Kidney epithelial cell (primary cell): ENCODE data around the gene MSH3. TPM values are rescaled to one million over a fixed set of nuclear protein-coding genes. Genes with fewer than 3 reads are reported as not detected.

ENCODE experiments used
- DNase-seq: peaks from one replicate; pipeline ENCODE4 v3.0.0-alpha.2; 2010; ENCODE audit warnings: low read depth
- H3K27me3 ChIP-seq: 2 replicates; pipeline ENCODE4 v1.6.0; 2011; ENCODE audit warnings: low read length; ENCODE audit not compliant: control insufficient read depth, insufficient read depth
- H3K36me3 ChIP-seq: 2 replicates; pipeline ENCODE4 v1.5.1; 2011; ENCODE audit warnings: low read length; ENCODE audit not compliant: control insufficient read depth, insufficient read depth
- H3K4me3 ChIP-seq: 2 replicates; pipeline ENCODE4 v1.5.1; 2011; ENCODE audit warnings: low read depth, mild to moderate bottlenecking, control low read depth, low read length
- CTCF ChIP-seq: IDR thresholded peaks from 2 replicates; pipeline ENCODE4 v1.5.1; 2011; ENCODE audit warnings: mild to moderate bottlenecking, moderate library complexity, low read length, control low read depth, inconsistent platforms; ENCODE audit not compliant: insufficient read depth, poor library complexity, severe bottlenecking
- total RNA-seq: library from RNA; depleted of rRNA; stranded (reverse); fragments of >200 nt; gene quantifications from 2 replicates; pipeline ENCODE4 v1.2.3, GENCODE V29; 2015

Gene MSH3
- total RNA-seq, 1 donor from 2014 or later = 23.5 TPM

GRCh38 chr5:80747922-80748321 lies 93.5 kb downstream of the MSH3 start:
- no peak overlapping the region for H3K4me3 ChIP-seq
- no peak for TF ChIP-seq CTCF
- no peaks in the 10 kb centered on the region for H3K27me3 ChIP-seq
- DNase-seq = no peak
- no peaks in the 10 kb centered on the region for H3K36me3 ChIP-seq

GRCh38 chr5:80752427-80752826 lies 98.0 kb downstream of the MSH3 start:
- H3K36me3 ChIP-seq = no peaks in the 10 kb centered on the region
- H3K27me3 ChIP-seq = no peaks in the 10 kb centered on the region
- no peak for TF ChIP-seq CTCF
- no peak for DNase-seq
- H3K4me3 ChIP-seq = no peak overlapping the region

GRCh38 chr5:80753712-80754111 lies 99.3 kb downstream of the MSH3 start:
- Histone ChIP-seq H3K4me3 (no peak overlapping the region), H3K36me3 (no peaks in the 10 kb centered on the region), H3K27me3 (no peaks in the 10 kb centered on the region)
- DNase-seq = no peak
- TF ChIP-seq CTCF = no peak

- TF ChIP-seq CTCF = no peak
- DNase-seq = no peak
- Histone ChIP-seq H3K27me3 (no peaks in the 10 kb centered on the region), H3K36me3 (no peaks in the 10 kb centered on the region), H3K4me3 (no peak overlapping the region)
Observed at GRCh38 chr5:80754900-80755299, 100.4 kb downstream of the MSH3 start.

- H3K4me3 ChIP-seq = no peak overlapping the region
- H3K36me3 ChIP-seq = no peaks in the 10 kb centered on the region
- TF ChIP-seq CTCF = no peak
- no peaks in the 10 kb centered on the region for H3K27me3 ChIP-seq
- no peak for DNase-seq
Observed at GRCh38 chr5:80755626-80756025, 101.2 kb downstream of the MSH3 start.

- Histone ChIP-seq H3K4me3 (no peak overlapping the region), H3K36me3 (no peaks in the 10 kb centered on the region), H3K27me3 (no peaks in the 10 kb centered on the region)
- TF ChIP-seq CTCF = no peak
- no peak for DNase-seq
Observed at GRCh38 chr5:80756292-80756691, 101.8 kb downstream of the MSH3 start.
